ENCODE data around the gene WDR62. TPM values are rescaled to one million over a fixed set of nuclear protein-coding genes. Genes with fewer than 3 reads are reported as not detected.

WDR62 gene
- total and polyA plus RNA-seq, 8 donors = 0.12 to 0.49 (median 0.37) TPM

DNA sequence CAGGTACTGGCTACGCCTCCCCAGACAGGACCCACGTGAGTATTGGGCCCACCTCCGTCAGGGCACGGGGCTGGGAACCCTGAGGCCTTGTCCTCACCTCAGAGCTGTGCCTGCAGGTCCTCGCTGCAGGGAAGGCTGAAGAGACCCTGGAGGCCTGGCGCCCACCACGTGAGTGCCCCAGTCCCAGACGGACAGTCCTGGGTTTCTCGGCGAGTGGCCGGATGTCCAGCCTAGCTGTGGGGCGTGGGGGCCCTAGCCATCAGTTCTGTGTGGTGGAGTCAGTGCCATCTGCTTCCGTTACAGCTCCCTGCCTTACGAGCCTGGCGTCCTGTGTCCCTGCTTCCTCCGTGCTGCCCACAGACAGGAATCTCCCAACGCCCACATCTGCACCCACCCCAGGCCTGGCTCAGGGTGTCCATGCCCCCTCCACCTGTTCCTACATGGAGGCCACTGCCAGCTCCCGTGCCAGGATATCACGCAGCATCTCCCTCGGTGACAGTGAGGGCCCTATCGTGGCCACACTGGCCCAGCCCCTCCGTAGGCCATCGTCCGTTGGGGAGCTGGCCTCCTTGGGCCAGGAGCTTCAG lies 48.4 kb downstream of the WDR62 start:
- TF ChIP-seq, protein P1, sequence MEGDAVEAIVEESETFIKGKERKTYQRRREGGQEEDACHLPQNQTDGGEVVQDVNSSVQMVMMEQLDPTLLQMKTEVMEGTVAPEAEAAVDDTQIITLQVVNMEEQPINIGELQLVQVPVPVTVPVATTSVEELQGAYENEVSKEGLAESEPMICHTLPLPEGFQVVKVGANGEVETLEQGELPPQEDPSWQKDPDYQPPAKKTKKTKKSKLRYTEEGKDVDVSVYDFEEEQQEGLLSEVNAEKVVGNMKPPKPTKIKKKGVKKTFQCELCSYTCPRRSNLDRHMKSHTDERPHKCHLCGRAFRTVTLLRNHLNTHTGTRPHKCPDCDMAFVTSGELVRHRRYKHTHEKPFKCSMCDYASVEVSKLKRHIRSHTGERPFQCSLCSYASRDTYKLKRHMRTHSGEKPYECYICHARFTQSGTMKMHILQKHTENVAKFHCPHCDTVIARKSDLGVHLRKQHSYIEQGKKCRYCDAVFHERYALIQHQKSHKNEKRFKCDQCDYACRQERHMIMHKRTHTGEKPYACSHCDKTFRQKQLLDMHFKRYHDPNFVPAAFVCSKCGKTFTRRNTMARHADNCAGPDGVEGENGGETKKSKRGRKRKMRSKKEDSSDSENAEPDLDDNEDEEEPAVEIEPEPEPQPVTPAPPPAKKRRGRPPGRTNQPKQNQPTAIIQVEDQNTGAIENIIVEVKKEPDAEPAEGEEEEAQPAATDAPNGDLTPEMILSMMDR (IDR thresholded peaks at IDR 0.05) = no peak
- no peak for DNase-seq
- intact Hi-C loops (cut with DNase I) = no loop called here

DNA sequence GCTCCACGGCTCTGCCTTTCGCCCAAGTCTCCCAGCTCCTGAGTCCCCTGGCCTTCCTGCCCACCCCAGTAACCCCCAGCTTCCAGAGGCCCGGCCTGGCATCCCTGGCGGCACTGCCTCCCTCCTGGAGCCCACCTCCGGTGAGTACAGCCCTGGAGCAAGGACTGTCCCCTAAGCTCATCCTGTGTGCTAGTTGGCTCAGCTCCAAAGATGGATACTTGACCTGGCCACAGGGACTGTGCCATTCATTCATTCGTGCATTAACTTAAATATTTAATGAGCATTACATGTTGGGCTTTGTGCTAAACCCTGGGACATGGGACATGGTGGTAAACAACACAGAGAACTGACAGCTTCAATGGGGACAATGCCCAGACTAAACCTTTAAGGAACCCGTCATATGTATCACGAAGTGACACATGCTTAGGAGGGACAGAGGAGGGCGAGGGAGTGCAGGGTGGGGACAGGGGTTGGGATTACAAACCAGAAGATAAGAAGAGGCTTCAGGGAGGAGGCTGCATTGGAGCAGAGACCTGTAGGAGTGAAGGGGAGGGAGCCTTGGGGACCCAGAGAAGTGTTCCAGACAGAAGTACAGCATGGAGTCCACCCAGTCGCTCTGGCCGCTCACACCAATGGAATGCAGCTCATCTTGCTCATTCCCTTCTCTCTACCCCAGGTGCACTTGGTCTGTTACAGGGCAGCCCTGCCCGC lies 49.3 kb downstream of the WDR62 start:
- Histone ChIP-seq H3K4me3 (no peak overlapping the region), H3K9me3 (no peaks in the 10 kb centered on the region), H3K27ac (no peak overlapping the region), H3K36me3 (no peaks in the 10 kb centered on the region), H3K4me1 (no peaks in the 10 kb centered on the region), H3K27me3 (no peaks in the 10 kb centered on the region)
- WGBS, 2 donors = 94 to 97% methylated on average over 12 of the region's 12 CpGs
- TF ChIP-seq, protein P1 (IDR thresholded peaks at IDR 0.05) = no peak
- FAIRE-seq (no peak), DNase-seq (no peak), ATAC-seq (no peak)
- intact Hi-C loops (cut with DNase I) = no loop called here

More for the DNA sequence above, 48.4 kb downstream of the WDR62 start:
- ATAC-seq (no peak), FAIRE-seq (no peak)
- Histone ChIP-seq H3K36me3 (no peaks in the 10 kb centered on the region), H3K4me1 (no peaks in the 10 kb centered on the region), H3K4me3 (no peak overlapping the region), H3K27ac (no peak overlapping the region), H3K9me3 (no peaks in the 10 kb centered on the region), H3K27me3 (no peaks in the 10 kb centered on the region)
- WGBS, 2 donors = 89 to 93% methylated on average over 24 of the region's 24 CpGs

DNA sequence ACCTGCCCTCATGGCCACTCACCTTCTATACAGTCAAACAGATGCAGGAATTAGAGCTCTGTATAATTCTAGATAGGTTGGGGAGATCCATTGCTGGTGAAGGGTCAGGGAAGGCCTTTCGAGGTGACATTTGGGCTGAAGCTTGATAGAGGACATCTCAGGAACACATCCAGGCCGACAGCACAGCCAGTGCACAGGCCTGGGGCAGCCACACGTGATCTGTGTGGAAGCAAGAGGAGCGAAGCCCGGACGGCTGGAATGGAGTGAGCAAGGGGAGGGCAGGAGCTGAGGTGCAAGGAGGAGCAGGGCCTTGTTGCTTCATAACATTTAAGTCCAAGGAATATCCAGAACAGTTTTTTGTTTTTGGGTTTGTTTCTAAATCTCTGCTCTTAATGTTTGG lies 51.7 kb downstream of the WDR62 start:
- no peaks in the 10 kb centered on the region for H3K4me1 ChIP-seq
- intact Hi-C loops (cut with DNase I) = no loop called here
- H3K4me3 ChIP-seq = no peak overlapping the region
- H3K27ac ChIP-seq = no peak overlapping the region
- WGBS, 2 donors = 93 to 94% methylated on average over 6 of the region's 6 CpGs
- DNase-seq = no peak
- no peaks in the 10 kb centered on the region for H3K9me3 ChIP-seq
- no peaks in the 10 kb centered on the region for H3K36me3 ChIP-seq
- ATAC-seq = no peak
- FAIRE-seq = no peak
- no peaks in the 10 kb centered on the region for H3K27me3 ChIP-seq
- TF ChIP-seq, protein P1 (IDR thresholded peaks at IDR 0.05) = no peak

DNA sequence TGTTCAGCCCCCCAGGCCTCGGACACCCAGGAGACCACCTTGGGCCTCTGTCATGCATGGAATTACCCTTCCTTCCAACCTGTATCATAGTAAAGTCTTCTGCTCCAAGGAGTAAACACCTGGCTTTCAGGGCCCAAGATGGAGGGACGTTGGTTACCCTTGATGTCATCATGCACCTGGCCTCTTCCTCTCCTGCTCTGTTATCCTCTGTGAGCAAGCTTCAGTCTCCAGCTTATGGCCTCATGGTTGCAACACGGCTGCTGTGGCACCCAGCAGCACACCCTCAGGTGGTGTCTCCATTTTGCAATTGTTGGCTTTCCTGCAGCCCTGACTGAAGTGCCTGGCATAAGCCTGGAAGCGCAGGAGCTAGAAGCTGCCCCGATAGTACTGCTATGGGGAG lies 52.3 kb downstream of the WDR62 start:
- Histone ChIP-seq H3K4me1 (no peaks in the 10 kb centered on the region), H3K27me3 (no peaks in the 10 kb centered on the region), H3K9me3 (no peaks in the 10 kb centered on the region), H3K27ac (no peak overlapping the region), H3K4me3 (no peak overlapping the region), H3K36me3 (no peaks in the 10 kb centered on the region)
- WGBS, 2 donors = 92 to 98% methylated on average over 5 of the region's 5 CpGs
- TF ChIP-seq, protein P1 (IDR thresholded peaks at IDR 0.05) = no peak
- intact Hi-C loops (cut with DNase I) = no loop called here
- DNase-seq (no peak), FAIRE-seq (no peak), ATAC-seq (no peak)

DNA sequence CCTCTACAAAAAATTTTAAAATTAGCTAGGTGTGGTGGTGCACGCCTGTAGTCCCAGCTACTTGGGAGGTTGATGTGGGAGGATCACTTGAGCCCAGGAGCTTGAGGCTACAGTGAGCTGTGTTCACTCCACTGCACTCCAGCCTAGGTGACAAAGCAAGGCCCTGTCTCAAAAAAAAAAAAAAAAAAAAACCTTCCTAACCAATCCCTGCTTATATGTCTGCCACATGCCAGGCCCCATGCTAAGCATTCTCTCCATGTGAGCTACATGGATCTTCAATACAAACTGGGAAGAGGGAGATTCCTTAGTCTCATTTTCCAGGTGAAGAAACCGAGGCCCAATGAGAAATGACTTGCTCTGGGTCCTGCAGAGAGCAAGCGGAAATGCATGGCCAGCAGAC lies 54.0 kb downstream of the WDR62 start:
- H3K9me3 ChIP-seq = no peaks in the 10 kb centered on the region
- WGBS, 2 donors = 92 to 94% methylated on average over 3 of the region's 3 CpGs
- H3K27ac ChIP-seq = no peak overlapping the region
- intact Hi-C loops (cut with DNase I) = no loop called here
- ATAC-seq (no peak), FAIRE-seq (no peak), DNase-seq (no peak)
- H3K4me1 ChIP-seq = peaks cover 0 to 3% (median 0%) of the 10 kb centered on the region in 3 donors
- no peak overlapping the region for H3K4me3 ChIP-seq
- TF ChIP-seq, protein P1 (IDR thresholded peaks at IDR 0.05) = no peak
- H3K36me3 ChIP-seq = no peaks in the 10 kb centered on the region
- no peaks in the 10 kb centered on the region for H3K27me3 ChIP-seq

Data from pancreas (tissue), 10 donors.